Mucosa of rectum (tissue), 2 donors: ENCODE measurements around the gene GABARAPL1.
"Not testable (repeated sequence)": the region's sequence is repeated elsewhere in the genome, so short reads cannot be mapped to it uniquely, and the experiment has no call there.

Source experiments
- H3K27ac ChIP-seq, 2 donors: one replicate each; pipeline ENCODE4 v1.7.0; 2013; ENCODE audit warnings: inconsistent platforms in 2 of 2, low read depth in 2 of 2, low read length in 2 of 2
- H3K27me3 ChIP-seq, 2 donors: one replicate each; pipeline ENCODE4 v1.7.0; 2013; ENCODE audit warnings: low read length in 2 of 2; ENCODE audit not compliant: control insufficient read depth in 2 of 2, insufficient read depth in 2 of 2
- H3K36me3 ChIP-seq, 2 donors: one replicate each; pipeline ENCODE4 v1.7.0; 2013; ENCODE audit warnings: low read length in 2 of 2; ENCODE audit not compliant: control insufficient read depth in 2 of 2, insufficient read depth in 2 of 2
- H3K4me1 ChIP-seq, 2 donors: one replicate each; pipeline ENCODE4 v1.7.0; 2013; ENCODE audit warnings: low read length in 2 of 2, mild to moderate bottlenecking in 1 of 2; ENCODE audit not compliant: control insufficient read depth in 2 of 2, insufficient read depth in 2 of 2
- H3K4me3 ChIP-seq, 2 donors: one replicate each; pipeline ENCODE4 v1.7.0; 2013; ENCODE audit warnings: low read length in 2 of 2
- H3K9ac ChIP-seq, 2 donors: one replicate each; pipeline ENCODE4 v1.7.0; 2013; ENCODE audit warnings: low read length in 2 of 2, low read depth in 1 of 2, mild to moderate bottlenecking in 1 of 2
- H3K9me3 ChIP-seq, 2 donors: one replicate each; pipeline ENCODE4 v1.7.0; 2013; ENCODE audit warnings: low read length in 2 of 2; ENCODE audit not compliant: control insufficient read depth in 2 of 2
- donor health status: healthy.
- donor health status: Normal muscosa, but diverticular disease.

Gene GABARAPL1

GRCh38 chr12:10179776-10180181 lies 32.9 kb upstream of the GABARAPL1 start:
- no peaks in the 10 kb centered on the region for H3K36me3 ChIP-seq
- no peak overlapping the region for H3K4me3 ChIP-seq
- H3K27ac ChIP-seq = no peak overlapping the region
- no peak overlapping the region for H3K9ac ChIP-seq
- peaks cover 0 to 4% of the 10 kb centered on the region in 2 donors for H3K27me3 ChIP-seq
- H3K9me3 ChIP-seq = no peaks in the 10 kb centered on the region
- H3K4me1 ChIP-seq = peaks cover 4 to 10% of the 10 kb centered on the region in 2 donors

- Histone ChIP-seq H3K4me1 (no peaks in the 10 kb centered on the region), H3K27me3 (peaks cover 0 to 4% of the 10 kb centered on the region in 2 donors), H3K4me3 (no peak overlapping the region), H3K9me3 (no peaks in the 10 kb centered on the region), H3K9ac (no peak overlapping the region), H3K36me3 (no peaks in the 10 kb centered on the region), H3K27ac (no peak overlapping the region)
Measured at GRCh38 chr12:10182354-10183049, 30.2 kb upstream of the GABARAPL1 start.

GRCh38 chr12:10184261-10184843 lies 28.3 kb upstream of the GABARAPL1 start:
- Histone ChIP-seq H3K9ac (no peak overlapping the region), H3K27ac (no peak overlapping the region), H3K4me3 (no peak overlapping the region), H3K9me3 (no peaks in the 10 kb centered on the region), H3K4me1 (no peaks in the 10 kb centered on the region), H3K36me3 (no peaks in the 10 kb centered on the region), H3K27me3 (peaks cover 0 to 4% of the 10 kb centered on the region in 2 donors)

- H3K4me3 ChIP-seq = no peak overlapping the region
Measured at GRCh38 chr12:10186299-10186698, 26.4 kb upstream of the GABARAPL1 start.

GRCh38 chr12:10186958-10187357 lies 25.7 kb upstream of the GABARAPL1 start:
- H3K27ac ChIP-seq, H3K9me3 ChIP-seq: not testable (repeated sequence)

More at GRCh38 chr12:10186299-10186698, 26.4 kb upstream of the GABARAPL1 start:
- H3K9ac ChIP-seq = no peak overlapping the region
- H3K36me3 ChIP-seq = no peaks in the 10 kb centered on the region
- no peaks in the 10 kb centered on the region for H3K9me3 ChIP-seq
- no peak overlapping the region for H3K27ac ChIP-seq
- peaks cover 0 to 4% of the 10 kb centered on the region in 2 donors for H3K27me3 ChIP-seq
- H3K4me1 ChIP-seq = no peaks in the 10 kb centered on the region

GRCh38 chr12:10189653-10190052 lies 23.0 kb upstream of the GABARAPL1 start:
- H3K27me3 ChIP-seq = no peaks in the 10 kb centered on the region
- H3K9me3 ChIP-seq = no peaks in the 10 kb centered on the region
- no peak overlapping the region for H3K9ac ChIP-seq
- no peak overlapping the region for H3K4me3 ChIP-seq
- no peaks in the 10 kb centered on the region for H3K4me1 ChIP-seq
- no peaks in the 10 kb centered on the region for H3K36me3 ChIP-seq
- no peak overlapping the region for H3K27ac ChIP-seq

More at GRCh38 chr12:10186958-10187357, 25.7 kb upstream of the GABARAPL1 start:
- not testable (repeated sequence) for H3K4me3 ChIP-seq, H3K36me3 ChIP-seq, H3K27me3 ChIP-seq, H3K4me1 ChIP-seq, H3K9ac ChIP-seq

GRCh38 chr12:10190558-10191388 lies 21.9 kb upstream of the GABARAPL1 start:
- H3K27me3 ChIP-seq = no peaks in the 10 kb centered on the region
- no peak overlapping the region for H3K9ac ChIP-seq
- no peak overlapping the region for H3K27ac ChIP-seq
- no peaks in the 10 kb centered on the region for H3K4me1 ChIP-seq
- no peak overlapping the region for H3K4me3 ChIP-seq
- no peaks in the 10 kb centered on the region for H3K36me3 ChIP-seq
- no peaks in the 10 kb centered on the region for H3K9me3 ChIP-seq

GRCh38 chr12:10191865-10192264 lies 20.8 kb upstream of the GABARAPL1 start:
- no peaks in the 10 kb centered on the region for H3K36me3 ChIP-seq
- H3K27ac ChIP-seq = no peak overlapping the region
- no peak overlapping the region for H3K4me3 ChIP-seq
- H3K9ac ChIP-seq = no peak overlapping the region
- H3K27me3 ChIP-seq = no peaks in the 10 kb centered on the region
- no peaks in the 10 kb centered on the region for H3K9me3 ChIP-seq
- H3K4me1 ChIP-seq = no peaks in the 10 kb centered on the region

GRCh38 chr12:10194160-10194670 lies 18.5 kb upstream of the GABARAPL1 start:
- Histone ChIP-seq H3K27me3 (no peaks in the 10 kb centered on the region), H3K4me3 (no peak overlapping the region), H3K36me3 (no peaks in the 10 kb centered on the region), H3K9me3 (no peaks in the 10 kb centered on the region), H3K27ac (no peak overlapping the region), H3K4me1 (no peaks in the 10 kb centered on the region), H3K9ac (no peak overlapping the region)

GRCh38 chr12:10196210-10196609 lies 16.5 kb upstream of the GABARAPL1 start:
- Histone ChIP-seq H3K4me1 (no peaks in the 10 kb centered on the region), H3K9ac (no peak overlapping the region), H3K27ac (no peak overlapping the region), H3K9me3 (no peaks in the 10 kb centered on the region), H3K27me3 (no peaks in the 10 kb centered on the region), H3K4me3 (no peak overlapping the region), H3K36me3 (no peaks in the 10 kb centered on the region)
